ENCODE data around the gene TBC1D14. TPM values are rescaled to one million over a fixed set of nuclear protein-coding genes. Genes with fewer than 3 reads are reported as not detected.
"Not testable (repeated sequence)": the region's sequence is repeated elsewhere in the genome, so short reads cannot be mapped to it uniquely, and the experiment has no call there.

TBC1D14 gene
- total RNA-seq, 1 donor from 2014 or later: 37.1 TPM

GRCh38 chr4:6910340-6910959, 824 bp downstream of the TBC1D14 start:
- DNase-seq (ENCODE audit: low spot score): no peak

DNA sequence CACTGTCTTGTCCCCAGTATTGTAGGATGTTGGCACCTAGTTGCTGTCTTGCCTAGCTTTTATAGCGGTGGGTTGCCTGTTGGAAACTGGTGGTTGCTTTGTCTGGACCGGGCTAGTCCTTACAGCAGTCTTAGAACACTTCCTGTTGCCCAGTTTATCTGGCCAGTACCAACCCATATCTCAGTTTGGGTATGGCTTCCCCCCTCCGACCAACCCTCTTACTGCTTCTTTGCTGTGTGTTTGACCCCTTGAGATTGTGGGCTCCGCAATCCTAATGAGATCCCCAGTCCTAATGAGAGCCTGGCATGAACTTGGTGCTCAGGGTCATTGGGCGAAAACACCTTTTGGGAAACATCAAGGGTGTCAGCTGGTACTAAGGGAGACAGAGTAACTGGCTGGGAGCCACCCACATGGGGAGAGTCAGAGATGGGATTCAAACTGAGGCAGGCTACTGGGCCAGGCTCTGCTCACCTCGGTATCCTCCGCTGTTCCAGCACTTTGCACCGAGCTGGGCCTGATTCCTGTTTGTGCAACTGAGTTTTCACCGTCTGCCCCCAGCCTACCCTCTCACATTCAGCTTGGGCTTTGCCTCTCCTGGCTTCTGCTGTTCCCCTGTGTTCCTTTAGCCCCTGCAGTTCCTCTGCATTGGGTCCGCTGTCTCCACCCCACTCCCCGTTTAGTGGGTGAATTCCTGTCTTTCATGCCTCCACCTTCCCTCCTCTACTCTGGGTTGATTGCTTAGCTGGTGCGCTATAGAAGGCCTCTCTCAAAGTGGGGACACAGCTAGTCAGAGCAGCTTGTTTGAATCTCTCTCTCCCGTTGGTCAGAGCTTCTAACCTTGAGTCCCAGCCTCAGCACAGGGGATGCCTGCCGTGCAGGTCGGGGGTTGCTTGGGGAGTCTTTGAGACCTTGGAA, 1.6 kb downstream of the TBC1D14 start:
- no peak for DNase-seq (ENCODE audit: low spot score)

DNA sequence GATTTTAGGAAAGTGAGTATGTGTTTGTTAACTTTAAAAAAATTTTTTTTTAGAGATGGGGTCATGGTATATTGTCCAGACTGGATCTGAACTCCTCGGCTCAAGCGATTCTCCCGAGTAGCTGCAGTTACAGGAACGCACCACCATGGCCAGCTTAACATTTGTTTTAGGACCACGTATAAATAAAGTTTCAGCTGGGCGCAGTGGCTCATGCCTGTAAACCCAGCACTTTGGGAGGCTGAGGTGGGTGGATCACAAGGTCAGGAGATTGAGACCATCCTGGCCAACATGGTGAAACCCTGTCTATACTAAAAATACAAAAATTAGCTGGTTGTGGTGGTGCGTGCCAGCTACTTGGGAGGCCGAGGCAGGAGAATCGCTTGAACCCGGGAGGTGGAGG, 2.3 kb downstream of the TBC1D14 start:
- DNase-seq (ENCODE audit: low spot score): not testable (repeated sequence)

- no peak for DNase-seq (ENCODE audit: low spot score)
These were observed 2.8 kb downstream of the TBC1D14 start for GRCh38 chr4:6912441-6912840.

DNA sequence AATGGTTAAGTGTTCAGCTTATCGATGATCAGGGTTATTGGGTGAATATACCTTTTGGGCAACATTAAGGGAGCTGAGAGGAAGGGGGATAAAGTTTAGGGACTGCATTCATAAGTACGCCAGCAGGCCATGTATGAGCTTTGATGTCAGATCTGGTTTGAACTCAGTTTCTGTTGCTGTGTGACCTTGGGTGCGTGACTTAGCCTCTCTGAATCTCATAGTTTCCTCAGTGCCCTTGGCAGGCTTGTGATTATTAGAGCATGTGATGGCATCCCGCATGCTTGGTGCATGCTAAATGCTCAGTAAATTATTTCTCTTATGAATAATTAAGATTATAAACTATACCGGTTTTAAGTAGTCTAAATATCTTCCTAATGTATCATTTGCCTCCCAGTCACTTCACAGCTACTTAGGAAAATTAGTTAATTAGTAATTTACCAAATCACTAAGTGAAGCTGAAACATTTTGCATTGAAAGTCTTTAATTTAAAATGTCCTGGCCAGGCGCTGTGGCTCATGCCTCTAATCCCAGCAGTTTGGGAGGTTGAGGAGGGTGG, 3.8 kb downstream of the TBC1D14 start:
- DNase-seq (ENCODE audit: low spot score): no peak

GRCh38 chr4:6914448-6914847, 4.8 kb downstream of the TBC1D14 start:
- DNase-seq (ENCODE audit: low spot score): no peak

GRCh38 chr4:6915041-6916005, 5.7 kb downstream of the TBC1D14 start:
- no peak for DNase-seq (ENCODE audit: low spot score)

GRCh38 chr4:6916069-6916586, 6.5 kb downstream of the TBC1D14 start:
- no peak for DNase-seq (ENCODE audit: low spot score)

- DNase-seq (ENCODE audit: low spot score): peak; percentile 66
These were observed 7.2 kb downstream of the TBC1D14 start for GRCh38 chr4:6916587-6917460.

GRCh38 chr4:6917461-6918271, 8.0 kb downstream of the TBC1D14 start:
- DNase-seq (ENCODE audit: low spot score): peak; percentile 90

GRCh38 chr4:6918338-6918737, 8.7 kb downstream of the TBC1D14 start:
- no peak for DNase-seq (ENCODE audit: low spot score)

- DNase-seq (ENCODE audit: low spot score): no peak
These were observed 10.5 kb downstream of the TBC1D14 start for GRCh38 chr4:6920171-6920570.

DNA sequence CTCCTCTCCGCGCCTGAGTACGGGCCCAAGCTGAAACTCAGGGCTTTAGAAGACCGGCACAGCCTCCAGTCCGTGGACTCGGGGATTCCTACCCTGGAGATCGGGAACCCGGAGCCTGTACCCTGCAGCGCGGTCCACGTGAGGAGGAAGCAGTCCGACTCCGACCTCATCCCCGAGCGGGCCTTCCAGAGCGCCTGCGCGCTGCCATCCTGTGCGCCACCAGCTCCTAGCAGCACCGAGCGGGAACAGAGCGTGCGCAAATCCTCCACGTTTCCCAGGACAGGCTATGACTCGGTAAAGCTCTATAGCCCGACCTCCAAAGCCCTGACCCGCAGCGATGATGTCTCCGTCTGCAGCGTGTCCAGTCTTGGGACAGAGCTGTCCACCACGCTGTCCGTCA, 13.9 kb downstream of the TBC1D14 start:
- DNase-seq (ENCODE audit: low spot score): no peak

DNA sequence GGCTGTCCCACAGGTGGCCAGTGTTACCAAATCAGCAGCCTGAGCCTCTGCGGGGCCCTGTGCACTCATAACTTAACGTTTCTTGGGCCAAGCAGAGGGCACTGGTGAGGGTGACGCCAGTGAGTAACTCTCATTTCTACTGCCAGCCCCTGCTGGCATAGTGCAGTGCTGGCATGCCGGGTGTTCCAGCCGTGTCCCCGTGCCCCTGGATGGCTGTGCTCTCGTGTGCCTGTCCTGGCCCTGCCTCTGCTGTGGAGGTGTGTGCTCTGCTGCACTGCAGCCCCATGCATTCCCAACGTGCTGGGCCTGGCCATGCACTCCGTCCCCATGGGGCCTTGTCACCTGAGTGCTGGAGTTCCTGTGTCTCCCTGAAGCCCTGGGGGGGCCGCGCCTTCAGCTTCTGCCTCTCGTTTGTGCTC, 14.7 kb downstream of the TBC1D14 start:
- DNase-seq (ENCODE audit: low spot score): no peak

GRCh38 chr4:6925357-6925836, 15.8 kb downstream of the TBC1D14 start:
- no peak for DNase-seq (ENCODE audit: low spot score)

DNA sequence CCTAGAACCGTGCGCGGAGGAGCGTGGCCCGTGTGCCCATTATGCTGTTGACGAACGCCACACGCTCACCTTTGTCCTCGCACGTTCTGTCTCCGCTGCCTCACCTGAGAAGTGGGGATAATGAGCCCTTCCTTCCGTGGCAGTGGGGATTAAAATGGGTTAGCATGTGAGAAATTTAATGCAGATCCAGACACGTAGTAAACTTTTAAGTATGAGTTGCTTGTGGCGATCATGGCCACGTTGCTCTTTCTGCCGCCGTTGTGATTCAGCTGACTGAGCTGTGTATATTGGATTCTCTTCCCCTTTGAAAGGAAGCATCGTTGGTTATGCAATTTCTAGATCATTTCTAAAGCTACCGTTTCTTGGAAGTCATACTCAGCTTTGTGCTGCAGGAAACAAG, 16.5 kb downstream of the TBC1D14 start:
- no peak for DNase-seq (ENCODE audit: low spot score)

DNA sequence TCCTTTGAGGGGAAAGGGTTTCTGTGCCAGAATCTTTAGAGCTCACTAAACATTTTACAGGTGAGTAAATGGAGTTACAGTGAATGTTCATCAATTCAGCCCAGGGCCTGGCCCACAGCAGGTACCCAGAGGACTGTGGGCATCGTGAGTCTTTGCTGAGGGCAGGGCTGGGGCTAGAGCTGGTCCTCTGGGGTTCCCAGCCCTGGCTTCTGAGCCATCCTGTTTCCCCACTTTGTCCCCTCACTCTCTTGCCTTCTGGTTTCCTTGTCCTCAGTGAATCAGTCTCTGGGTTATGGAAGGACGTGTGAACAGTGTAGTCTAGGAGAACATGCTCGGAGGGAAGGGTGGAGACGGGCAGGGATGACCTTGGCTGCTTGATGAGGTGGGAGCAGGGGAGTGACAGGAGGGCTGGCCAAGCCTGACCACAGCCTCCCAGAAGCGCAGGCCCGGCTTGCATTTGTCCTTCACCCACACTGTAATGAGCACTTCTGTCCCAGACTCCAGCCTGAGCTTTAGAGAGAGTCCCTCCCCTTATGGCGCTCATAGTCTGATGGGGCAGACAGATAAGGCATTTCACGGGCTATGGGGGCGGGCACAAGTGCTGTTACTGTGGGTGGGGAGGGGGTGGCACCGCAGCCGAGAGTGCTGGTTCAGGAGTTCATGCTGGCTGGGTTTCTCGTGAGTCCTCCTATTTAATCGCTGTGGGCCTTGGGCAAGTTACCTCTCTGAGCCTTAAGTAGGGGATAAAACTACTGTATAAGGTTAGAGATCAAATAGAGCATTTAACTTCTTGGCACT, 17.3 kb downstream of the TBC1D14 start:
- no peak for DNase-seq (ENCODE audit: low spot score)

- DNase-seq (ENCODE audit: low spot score): no peak
These were observed 18.5 kb downstream of the TBC1D14 start for GRCh38 chr4:6928081-6928480.
